ENCODE data around the gene DNM2. TPM values are rescaled to one million over a fixed set of nuclear protein-coding genes. Genes with fewer than 3 reads are reported as not detected.
A peak's percentile ranks its signal among the peaks of the same experiment; 100 is the strongest.

DNM2 gene
- total and polyA plus RNA-seq, 7 donors = 70.6 to 149 (median 122) TPM

- no peak overlapping the region for H3K4me3 ChIP-seq
- DNase-seq (no peak), ATAC-seq (no peak)
- intact Hi-C loops (cut with DNase I) = loop anchor here (5.0 kb wide), 2 partner anchors 57 to 88 kb away; partner anchors contain the start of gene DNM2 (in 1 of the 2)
- no peak for TF ChIP-seq CTCF (IDR thresholded peaks at IDR 0.05)
- peaks cover 0 to 66% of the 10 kb centered on the region in 2 donors for H3K36me3 ChIP-seq (ENCODE audit: insufficient read depth in 1 of 2, low read depth in 1 of 2)
- 74 to 86% (median 84%) methylated on average over 3 of the region's 3 CpGs for WGBS, 3 donors
- no peaks in the 10 kb centered on the region for H3K9me3 ChIP-seq
- H3K27ac ChIP-seq = no peak overlapping the region
- H3K4me1 ChIP-seq = peaks cover 14% of the 10 kb centered on the region
- no peaks in the 10 kb centered on the region for H3K27me3 ChIP-seq (ENCODE audit: insufficient read depth in 3 of 3, low read length in 2 of 3)
Measured at GRCh38 chr19:10773969-10774368, 56.1 kb downstream of the DNM2 start.

- H3K27me3 ChIP-seq (ENCODE audit: insufficient read depth in 3 of 3, low read length in 2 of 3) = no peaks in the 10 kb centered on the region
- peaks cover 0 to 75% of the 10 kb centered on the region in 2 donors for H3K36me3 ChIP-seq (ENCODE audit: insufficient read depth in 1 of 2, low read depth in 1 of 2)
- peaks cover 10% of the 10 kb centered on the region for H3K4me1 ChIP-seq
- TF ChIP-seq CTCF (IDR thresholded peaks at IDR 0.05) = no peak
- no peaks in the 10 kb centered on the region for H3K9me3 ChIP-seq
- WGBS, 3 donors = 94 to 96% (median 95%) methylated on average over 6 of the region's 6 CpGs
- no peak for DNase-seq
- no peak overlapping the region for H3K27ac ChIP-seq
- intact Hi-C loops (cut with DNase I) = loop anchor here (5.0 kb wide), 2 partner anchors 58 to 87 kb away; partner anchors contain the start of gene DNM2 (in 1 of the 2)
- no peak overlapping the region for H3K4me3 ChIP-seq
- no peak for ATAC-seq
Measured at GRCh38 chr19:10774893-10775292, 57.0 kb downstream of the DNM2 start.

- Histone ChIP-seq H3K27ac (no peak overlapping the region), H3K4me3 (no peak overlapping the region), H3K27me3 (ENCODE audit: insufficient read depth in 3 of 3, low read length in 2 of 3) (no peaks in the 10 kb centered on the region), H3K9me3 (no peaks in the 10 kb centered on the region), H3K4me1 (peaks cover 15% of the 10 kb centered on the region), H3K36me3 (ENCODE audit: insufficient read depth in 1 of 2, low read depth in 1 of 2) (peaks cover 0 to 96% of the 10 kb centered on the region in 2 donors)
- DNase-seq = no peak
- intact Hi-C loops (cut with DNase I) = no loop called here
- no peak for ATAC-seq
- 76 to 78% (median 76%) methylated on average over 14 of the region's 14 CpGs for WGBS, 3 donors
- no peak for TF ChIP-seq CTCF (IDR thresholded peaks at IDR 0.05)
Measured at GRCh38 chr19:10776900-10777650, 59.2 kb downstream of the DNM2 start.

- no peak for TF ChIP-seq CTCF (IDR thresholded peaks at IDR 0.05)
- intact Hi-C loops (cut with DNase I) = no loop called here
- peak in 1 of 2 donors; percentile 61 for DNase-seq
- peaks cover 15% of the 10 kb centered on the region for H3K4me1 ChIP-seq
- no peaks in the 10 kb centered on the region for H3K9me3 ChIP-seq
- H3K27ac ChIP-seq = peak overlapping the region; percentile 61
- H3K27me3 ChIP-seq (ENCODE audit: insufficient read depth in 3 of 3, low read length in 2 of 3) = no peaks in the 10 kb centered on the region
- no peak overlapping the region for H3K4me3 ChIP-seq
- WGBS, 3 donors = 64 to 84% (median 76%) methylated on average over 6 of the region's 6 CpGs
- peaks cover 0 to 99% of the 10 kb centered on the region in 2 donors for H3K36me3 ChIP-seq (ENCODE audit: insufficient read depth in 1 of 2, low read depth in 1 of 2)
- peak; percentile 44 to 68 (median 64) for ATAC-seq
Measured at GRCh38 chr19:10780368-10780767, 62.5 kb downstream of the DNM2 start.
